K562 (cell line): ENCODE results near the gene SYCN. TPM values are rescaled to one million over a fixed set of nuclear protein-coding genes. Genes with fewer than 3 reads are reported as not detected.

Source experiments
- BRCA1 ChIP-seq, 2 experiments: fragments of 450-650 bp in 1 of 2; sonication (generic) in 1 of 2; formaldehyde crosslinking in 1 of 2; IDR thresholded peaks; 2 replicates each; pipeline versions ENCODE4 v1.5.0 to v1.6.1; 2017 to 2020; ENCODE audit warnings: mild to moderate bottlenecking in 1 of 2, missing genetic modification reagents in 1 of 2
- FOXP1 ChIP-seq: sonication (generic); formaldehyde crosslinking; IDR thresholded peaks from 2 replicates; pipeline ENCODE4 v1.8.0; 2022; ENCODE audit warnings: mild to moderate bottlenecking, missing genetic modification reagents
- MTF1 ChIP-seq: fragments of 250-450 bp; sonication (Bioruptor Pico); IDR thresholded peaks from 2 replicates; pipeline ENCODE4 v1.9.0; 2021; ENCODE audit warnings: moderate library complexity, mild to moderate bottlenecking, inconsistent platforms, borderline replicate concordance
- NR3C1 ChIP-seq: sonication (generic); formaldehyde crosslinking; IDR thresholded peaks from 2 replicates; pipeline ENCODE4 v1.8.1; 2022; ENCODE audit warnings: missing genetic modification reagents
- PCBP1 ChIP-seq: fragments of 200-400 bp; formaldehyde crosslinking; IDR thresholded peaks from 2 replicates; pipeline ENCODE4 v1.6.1; 2018; ENCODE audit warnings: mild to moderate bottlenecking, low read depth, low read length; ENCODE audit not compliant: poor library complexity, severe bottlenecking
- SIN3B ChIP-seq: fragments of 450-650 bp; IDR thresholded peaks from 2 replicates; pipeline ENCODE4 v1.6.1; 2017; ENCODE audit warnings: low read depth, mild to moderate bottlenecking, moderate library complexity
- SMARCA5 ChIP-seq: fragments of 450-650 bp; IDR thresholded peaks from 2 replicates; pipeline ENCODE4 v1.6.1; 2016
- ZFX ChIP-seq: sonication (generic); formaldehyde crosslinking; IDR thresholded peaks from 2 replicates; pipeline ENCODE4 v1.8.0; 2022; ENCODE audit warnings: mild to moderate bottlenecking, missing genetic modification reagents, moderate library complexity
- ZNF124 ChIP-seq: sonication (generic); formaldehyde crosslinking; IDR thresholded peaks from 2 replicates; pipeline ENCODE4 v1.8.1; 2022; ENCODE audit warnings: missing genetic modification reagents
- polyA plus RNA-seq, 8 experiments: library from polyadenylated mRNA; depleted of rRNA in 4 of 8; stranded (reverse) in 5 of 8; unstranded in 3 of 8; fragments of >200 nt; fragmentation: Nextera tagmentation in 2 of 8; fragmentation: Illumina TruSeq in 1 of 8; extraction: Ambion mirVana in 2 of 8; extraction: Trizol in 1 of 8; gene quantifications; 2 replicates each; pipeline versions ENCODE4 v1.2.1 to v1.2.3, GENCODE V29; 2011 to 2014; ENCODE audit warnings: inconsistent platforms in 1 of 8, missing spikeins in 1 of 8
- total RNA-seq, 7 experiments: library from RNA; depleted of rRNA in 6 of 7; stranded (reverse); fragments of >200 nt in 6 of 7; fragmentation: Illumina TruSeq in 2 of 7; extraction: Trizol in 2 of 7; gene quantifications; 2 replicates each; pipeline versions ENCODE4 v1.2.1 to v1.2.3, GENCODE V29; 2011 to 2021; ENCODE audit warnings: low replicate concordance in 1 of 7
- TF ChIP-seq, protein P1 (sequence below), 2 experiments: fragments of 450-650 bp in 1 of 2; sonication (generic) in 1 of 2; formaldehyde crosslinking in 1 of 2; IDR thresholded peaks in 1 of 2; conservative IDR thresholded peaks in 1 of 2; 2 replicates each; pipeline versions ENCODE4 v1.6.1 to v1.8.1; 2016 to 2023; ENCODE audit warnings: mild to moderate bottlenecking in 2 of 2, moderate library complexity in 2 of 2, inconsistent platforms in 1 of 2, missing genetic modification reagents in 1 of 2
- TF ChIP-seq, protein P2 (sequence below), 2 experiments: IDR thresholded peaks; 2 replicates each; pipeline ENCODE4 v1.6.1; 2011; ENCODE audit warnings: borderline replicate concordance in 1 of 2, control low read depth in 1 of 2, low read depth in 1 of 2, low read length in 1 of 2, mild to moderate bottlenecking in 1 of 2, mixed read lengths in 1 of 2, moderate library complexity in 1 of 2; ENCODE audit not compliant: insufficient read depth in 1 of 2, insufficient read length in 1 of 2, poor library complexity in 1 of 2, severe bottlenecking in 1 of 2; ENCODE audit errors: extremely low read depth in 1 of 2
- TF ChIP-seq, protein P3 (sequence below): sonication (generic); formaldehyde crosslinking; IDR thresholded peaks from 2 replicates; pipeline ENCODE4 v1.9.0; 2022; ENCODE audit warnings: mild to moderate bottlenecking, missing genetic modification reagents
- TF ChIP-seq, protein P4 (sequence below), 2 experiments: fragments of 250-450 bp in 1 of 2; fragments of 450-650 bp in 1 of 2; sonication (Bioruptor Pico) in 1 of 2; IDR thresholded peaks; 2 replicates each; pipeline versions ENCODE4 v1.6.1 to v1.8.0; 2016 to 2021; ENCODE audit warnings: mild to moderate bottlenecking in 2 of 2, moderate library complexity in 2 of 2, missing compliant biosample characterization in 1 of 2, missing genetic modification characterization in 1 of 2

SYCN gene
- total and polyA plus RNA-seq, 9 of the 15 experiments (the other 6 are each of a cell fraction or from before 2014, with no cell fraction given), result not detected

GRCh38 chr19:39196860-39197562 lies 7.1 kb downstream of the SYCN start, which contains the start of gene NCCRP1 (continued):
- TF ChIP-seq, protein P1, sequence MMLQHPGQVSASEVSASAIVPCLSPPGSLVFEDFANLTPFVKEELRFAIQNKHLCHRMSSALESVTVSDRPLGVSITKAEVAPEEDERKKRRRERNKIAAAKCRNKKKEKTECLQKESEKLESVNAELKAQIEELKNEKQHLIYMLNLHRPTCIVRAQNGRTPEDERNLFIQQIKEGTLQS (IDR thresholded peaks at IDR 0.05), result no peak
- TF ChIP-seq, protein P1 (CRISPR knock-in tag; conservative IDR thresholded peaks at IDR 0.05), result no peak
- TF ChIP-seq SMARCA5, result peak; percentile 37; the same call in 1 of the 2 replicates
- TF ChIP-seq BRCA1 (IDR thresholded peaks at IDR 0.05), result no peak
- 0 out of 2 replicates have a peak, but pooled peaks have one; percentile 29 for TF ChIP-seq BRCA1 (CRISPR knock-in tag; IDR thresholded peaks at IDR 0.05)
- TF ChIP-seq, protein P2, sequence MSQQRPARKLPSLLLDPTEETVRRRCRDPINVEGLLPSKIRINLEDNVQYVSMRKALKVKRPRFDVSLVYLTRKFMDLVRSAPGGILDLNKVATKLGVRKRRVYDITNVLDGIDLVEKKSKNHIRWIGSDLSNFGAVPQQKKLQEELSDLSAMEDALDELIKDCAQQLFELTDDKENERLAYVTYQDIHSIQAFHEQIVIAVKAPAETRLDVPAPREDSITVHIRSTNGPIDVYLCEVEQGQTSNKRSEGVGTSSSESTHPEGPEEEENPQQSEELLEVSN (IDR thresholded peaks at IDR 0.05; ENCODE audit: borderline replicate concordance in 1 of 2, extremely low read depth in 1 of 2, insufficient read depth in 1 of 2, insufficient read length in 1 of 2, low read depth in 1 of 2, low read length in 1 of 2, poor library complexity in 1 of 2, severe bottlenecking in 1 of 2), result peak; percentile 86 to 96
- 0 out of 2 replicates have a peak, but pooled peaks have one; percentile 61 for TF ChIP-seq FOXP1 (CRISPR knock-in tag)
- no peak for TF ChIP-seq SIN3B
- no peak for TF ChIP-seq MTF1 (CRISPR knock-in tag)
- TF ChIP-seq, protein P3, sequence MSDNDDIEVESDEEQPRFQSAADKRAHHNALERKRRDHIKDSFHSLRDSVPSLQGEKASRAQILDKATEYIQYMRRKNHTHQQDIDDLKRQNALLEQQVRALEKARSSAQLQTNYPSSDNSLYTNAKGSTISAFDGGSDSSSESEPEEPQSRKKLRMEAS (CRISPR knock-in tag), result peak; percentile 73
- peak; percentile 36; the same call in 1 of the 2 replicates for TF ChIP-seq ZFX (CRISPR knock-in tag)
- no peak for TF ChIP-seq ZNF124 (CRISPR knock-in tag)
- TF ChIP-seq, protein P4, sequence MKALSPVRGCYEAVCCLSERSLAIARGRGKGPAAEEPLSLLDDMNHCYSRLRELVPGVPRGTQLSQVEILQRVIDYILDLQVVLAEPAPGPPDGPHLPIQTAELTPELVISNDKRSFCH (CRISPR knock-in tag; IDR thresholded peaks at IDR 0.05), result no peak
- TF ChIP-seq, protein P4 (tag; IDR thresholded peaks at IDR 0.05), result peak; percentile 69
- TF ChIP-seq PCBP1, result peak; percentile 22
- 0 out of 2 replicates have a peak, but pooled peaks have one; percentile 33 for TF ChIP-seq NR3C1 (CRISPR knock-in tag)
